GM15510 (cell line): ENCODE data around the gene CYS1.

ENCODE experiments used
- POLR2A ChIP-seq: IDR thresholded peaks from 3 replicates; pipeline ENCODE4 v1.6.1; 2011; ENCODE audit warnings: borderline replicate concordance; ENCODE audit not compliant: insufficient read length; ENCODE audit errors: extremely low read depth

The CYS1 gene

DNA sequence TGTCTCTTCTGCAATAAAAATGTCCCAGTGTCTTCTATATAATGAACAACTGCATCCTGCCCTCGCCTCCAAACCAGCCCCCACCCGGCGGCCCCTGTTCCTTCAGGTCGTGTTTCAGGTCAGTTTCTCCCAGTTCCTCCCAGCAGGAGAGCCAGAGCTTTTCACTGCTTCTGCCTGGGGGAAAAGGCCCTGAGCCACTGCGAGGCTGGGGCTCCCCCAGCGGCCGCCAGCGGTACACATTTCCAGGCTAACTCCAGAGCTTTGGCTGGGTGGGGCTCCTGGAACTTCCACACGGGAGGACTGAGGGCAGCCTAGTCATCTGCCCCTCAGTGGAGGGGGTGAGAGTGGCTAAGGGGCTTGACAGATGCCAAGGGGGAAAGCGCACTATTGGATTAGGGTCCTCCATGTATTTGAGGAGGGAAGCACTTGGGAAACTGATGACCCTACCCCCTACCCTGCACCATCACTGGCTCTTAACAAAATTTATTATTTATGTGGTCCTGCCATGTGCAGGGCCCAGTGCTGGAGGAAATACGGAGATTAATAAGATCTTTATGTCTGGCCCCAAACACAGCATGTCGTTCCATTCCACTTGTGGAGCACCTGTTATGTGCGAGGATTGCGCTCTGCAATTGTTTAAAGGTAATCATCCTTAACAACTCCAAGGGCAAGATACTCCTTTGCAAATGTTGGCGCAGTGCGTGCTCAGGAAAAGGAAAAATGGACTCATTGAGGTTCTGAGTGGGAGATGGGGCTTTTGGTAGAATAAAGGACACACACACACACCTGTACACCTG, 17.3 kb upstream of the CYS1 start:
- no peak for TF ChIP-seq POLR2A

DNA sequence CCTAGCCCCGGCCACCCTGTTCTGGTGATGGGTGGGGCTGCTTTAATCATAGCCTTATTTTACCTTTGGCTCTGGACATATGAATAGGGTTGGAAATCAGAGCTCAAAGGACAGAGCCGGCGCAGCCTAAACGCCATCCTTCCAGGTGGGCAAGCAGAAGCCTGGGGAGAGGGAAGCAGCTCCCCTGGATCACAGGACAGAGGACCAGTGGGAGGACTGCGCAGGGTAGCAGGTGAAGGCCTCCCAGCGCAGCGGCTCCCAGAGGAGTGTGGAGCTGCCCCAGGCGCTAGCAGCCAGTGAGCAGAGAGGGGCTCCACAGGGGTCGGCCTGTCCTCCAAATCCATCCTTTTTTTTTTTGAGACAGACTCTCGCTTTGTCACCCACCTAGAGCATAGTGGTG, 16.4 kb upstream of the CYS1 start:
- no peak for TF ChIP-seq POLR2A

DNA sequence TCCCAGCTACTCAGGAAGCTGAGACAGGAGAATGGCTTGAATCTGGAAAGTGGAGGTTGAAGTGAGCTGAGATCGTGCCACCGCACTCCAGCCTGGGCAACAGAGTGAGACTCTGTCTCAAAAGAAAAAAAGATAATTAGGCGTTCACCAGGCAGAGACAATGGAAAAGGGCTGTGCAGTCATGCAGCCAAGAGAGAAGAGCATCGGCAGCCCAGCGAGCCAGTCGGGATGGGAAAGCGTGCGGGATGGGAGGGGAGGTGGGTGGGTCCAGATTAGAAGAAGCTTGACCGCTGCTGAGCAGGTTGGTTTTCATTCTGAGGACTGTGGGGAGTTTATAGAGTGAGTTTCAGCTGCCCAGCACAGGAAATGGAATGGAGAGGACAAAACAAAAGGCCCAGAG, 15.0 kb upstream of the CYS1 start:
- no peak for TF ChIP-seq POLR2A

DNA sequence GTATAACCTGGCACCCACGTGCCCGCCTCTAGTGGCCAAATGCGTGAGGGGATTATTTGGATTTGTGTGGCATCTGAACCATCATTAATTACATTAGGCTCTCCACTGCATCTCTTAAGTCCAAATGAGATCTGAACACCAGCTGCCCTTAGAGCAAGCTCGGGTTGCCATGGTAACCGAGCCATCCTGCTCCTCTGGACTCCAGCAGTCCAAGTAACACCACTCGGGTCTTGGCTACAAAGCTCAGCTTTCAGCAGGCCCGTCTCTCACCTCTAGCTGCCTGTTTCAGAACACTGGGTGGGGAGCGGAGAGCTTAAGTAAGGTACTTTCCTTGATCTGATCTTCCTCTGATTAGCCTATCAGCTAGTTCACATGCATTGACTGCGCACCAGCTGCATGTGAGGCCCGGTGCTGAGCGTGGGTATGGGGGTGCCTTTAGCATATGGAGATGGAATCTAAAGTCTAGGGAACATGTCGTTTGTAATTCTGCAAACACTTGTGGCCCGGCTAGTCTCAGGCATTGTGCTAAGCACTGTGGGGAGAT, 14.1 kb upstream of the CYS1 start:
- TF ChIP-seq POLR2A = no peak

DNA sequence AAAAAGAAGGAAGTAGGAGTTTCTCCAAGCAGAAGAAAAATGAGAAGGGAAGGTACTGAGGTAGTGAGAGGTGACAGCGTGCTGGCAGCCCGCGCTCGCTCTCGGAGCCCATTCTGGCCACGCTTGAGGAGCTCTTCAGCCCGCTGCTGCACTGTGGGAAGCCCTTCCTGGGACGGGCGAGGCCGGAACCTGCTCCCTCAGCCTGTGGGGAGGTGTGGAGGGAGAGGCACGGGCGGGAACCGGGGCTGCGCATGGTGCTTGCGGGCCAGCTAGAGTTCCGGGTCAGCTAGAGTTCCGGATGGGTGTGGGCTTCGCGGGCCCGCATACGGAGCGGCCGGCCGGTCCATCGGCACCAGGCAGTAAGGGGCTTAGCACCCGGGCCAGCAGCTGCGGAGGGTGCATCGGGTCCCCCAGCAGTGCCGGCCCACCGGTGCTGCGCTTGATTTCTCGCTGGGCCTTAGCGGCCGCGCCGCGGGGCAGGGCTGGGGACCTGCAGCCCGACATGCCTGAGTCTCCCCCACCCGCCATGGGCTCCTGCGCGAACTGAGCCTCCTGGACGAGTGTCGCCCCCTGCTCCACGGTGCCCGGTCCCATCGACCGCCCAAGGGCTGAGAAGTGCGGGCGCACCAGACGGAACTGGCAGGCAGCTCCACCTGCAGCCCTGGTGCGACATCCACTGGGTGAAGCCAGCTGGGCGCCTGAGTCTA, 11.1 kb upstream of the CYS1 start:
- no peak for TF ChIP-seq POLR2A

DNA sequence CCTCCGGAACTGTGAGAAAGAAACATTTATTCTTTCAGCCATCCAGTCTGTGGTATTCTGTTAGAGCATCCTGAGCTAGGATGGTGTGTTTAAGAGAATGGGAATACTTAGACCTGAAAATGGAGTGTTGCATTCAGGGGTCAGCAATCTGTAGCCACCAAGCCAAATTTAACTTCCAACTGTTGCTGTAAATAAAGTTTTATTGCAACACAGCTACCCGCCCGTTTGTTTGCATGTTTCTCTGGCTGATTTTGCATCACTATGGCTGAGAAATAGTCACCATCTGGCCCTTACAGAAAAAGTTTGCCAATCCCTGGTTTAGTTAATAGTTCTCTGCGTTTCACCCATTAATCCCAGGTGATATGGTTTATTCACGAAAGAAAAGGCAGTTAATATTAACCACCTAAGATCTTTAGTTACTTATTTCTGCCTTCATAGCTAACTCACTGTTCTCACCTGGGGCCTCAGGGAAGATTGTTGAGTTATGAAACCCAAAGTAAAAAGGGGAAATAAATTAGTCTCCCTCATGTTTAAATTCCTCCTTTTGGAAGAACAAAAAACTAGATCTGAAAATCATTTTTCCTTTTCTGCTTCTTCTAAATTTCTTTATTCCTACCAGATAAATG, 9.5 kb upstream of the CYS1 start:
- no peak for TF ChIP-seq POLR2A

DNA sequence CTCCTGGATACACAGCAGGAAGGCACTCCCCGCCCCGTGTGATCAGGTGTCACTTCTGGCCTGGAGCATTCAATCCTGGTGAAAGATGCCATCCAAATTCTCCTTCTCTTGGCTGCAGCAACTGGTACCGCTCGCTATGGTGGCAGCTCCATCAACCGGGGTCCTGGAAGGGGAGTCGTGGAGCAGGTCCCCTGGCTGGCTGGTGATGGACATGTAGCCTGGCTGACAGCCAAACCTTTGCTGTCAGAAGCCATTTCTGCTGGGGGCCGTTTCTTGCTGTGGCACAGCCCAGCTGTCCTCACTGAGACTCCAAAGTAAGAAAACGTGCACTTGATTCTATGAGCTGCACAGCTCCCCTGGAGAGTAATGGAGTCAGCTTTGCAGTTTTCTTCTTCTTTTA, 7.1 kb upstream of the CYS1 start:
- TF ChIP-seq POLR2A = no peak

DNA sequence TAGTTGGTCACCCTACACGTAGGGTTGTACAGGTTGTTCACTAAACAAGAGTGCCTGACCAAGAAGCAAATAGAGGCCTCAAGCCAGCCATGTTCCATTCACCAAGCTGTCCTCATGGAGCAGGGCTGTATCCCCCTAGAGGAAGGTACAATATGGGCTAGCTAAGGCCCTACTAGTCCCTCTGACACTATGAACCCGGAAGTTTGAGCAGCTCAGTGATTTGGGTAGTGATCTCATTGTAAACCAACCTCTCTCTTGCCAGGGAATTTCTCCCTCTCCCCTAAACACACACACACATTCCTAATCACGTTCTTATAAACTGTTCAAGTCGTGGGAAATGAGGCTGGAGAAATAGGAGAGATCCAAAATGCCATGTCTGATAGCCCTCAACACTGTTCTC, 6.7 kb upstream of the CYS1 start:
- TF ChIP-seq POLR2A = no peak

DNA sequence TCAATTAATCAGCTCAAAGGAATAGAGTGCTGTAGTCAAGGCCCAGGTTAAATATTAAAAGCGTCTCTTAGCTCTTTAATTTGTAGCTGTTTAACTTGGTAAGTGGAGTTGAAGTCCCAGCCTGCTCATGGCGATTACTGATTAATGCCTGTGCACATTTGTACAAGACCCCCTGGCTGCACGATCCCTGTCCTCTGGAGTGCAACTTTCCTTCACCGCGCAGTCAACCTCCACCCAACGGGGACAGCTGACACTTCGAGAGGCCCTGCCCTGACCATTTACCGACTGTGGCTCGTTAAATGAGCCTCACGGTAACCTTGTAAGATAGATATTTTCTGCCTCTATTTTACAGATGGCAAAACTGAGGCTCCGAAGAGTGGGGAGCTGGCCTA, 5.5 kb upstream of the CYS1 start:
- TF ChIP-seq POLR2A = no peak

DNA sequence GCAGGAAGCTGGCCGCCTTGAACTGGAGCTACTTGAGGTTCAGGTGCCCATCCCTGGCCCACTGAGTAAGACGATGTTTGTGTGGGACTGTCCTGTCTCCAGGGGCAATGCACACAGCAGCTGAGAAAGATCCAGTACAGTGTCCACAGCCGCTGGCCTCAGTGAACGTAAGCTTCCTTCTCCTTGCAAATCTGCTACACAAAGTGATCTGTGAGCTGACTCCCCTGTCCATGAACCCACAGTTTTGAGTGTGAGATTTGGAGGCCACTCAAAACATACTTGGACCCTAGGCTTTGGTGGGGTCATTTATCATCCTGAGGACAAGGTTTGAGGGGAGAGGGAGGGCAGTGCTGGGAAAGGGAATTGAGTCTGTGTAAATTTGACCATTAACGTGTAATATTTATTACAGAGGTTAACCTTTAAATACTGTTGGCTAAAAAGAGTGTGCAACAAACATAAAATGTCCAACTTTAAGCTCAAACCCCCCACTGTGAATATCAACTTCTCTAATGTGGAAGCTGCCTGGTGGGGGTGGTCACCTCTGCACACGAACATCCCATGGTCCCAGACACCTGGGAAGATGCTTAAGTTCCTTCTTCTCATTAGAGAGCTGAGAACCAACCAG, 4.9 kb upstream of the CYS1 start:
- TF ChIP-seq POLR2A = no peak

DNA sequence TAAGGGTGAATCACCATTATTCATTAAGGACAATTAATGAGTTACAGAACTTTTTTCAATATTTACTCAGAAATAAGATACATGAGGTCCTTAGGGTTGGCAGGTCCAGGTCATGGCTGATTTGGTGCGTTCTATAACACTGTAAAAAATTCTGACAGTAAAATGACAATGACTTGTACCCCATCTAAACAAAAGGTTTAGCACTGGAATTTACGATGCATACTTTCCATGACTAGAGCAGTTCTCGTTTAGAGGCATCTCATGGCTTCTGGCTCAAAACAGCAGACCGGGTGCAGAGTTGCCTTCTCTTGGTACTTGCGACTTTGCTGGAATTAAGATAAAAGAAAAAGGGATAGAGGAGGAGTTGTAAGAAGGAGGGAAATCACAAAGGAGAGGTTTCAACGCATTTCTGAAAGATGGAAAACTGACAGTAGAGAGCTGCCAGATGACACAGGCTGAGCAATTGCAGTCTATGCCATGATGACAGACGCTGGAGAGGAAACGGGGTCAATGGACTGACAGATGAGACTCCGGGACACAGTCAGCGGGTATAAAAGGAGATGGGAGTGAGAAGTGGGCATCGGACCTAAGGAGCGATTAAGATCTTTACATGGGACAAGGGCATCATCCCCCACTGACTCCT, 4.1 kb upstream of the CYS1 start:
- no peak for TF ChIP-seq POLR2A

DNA sequence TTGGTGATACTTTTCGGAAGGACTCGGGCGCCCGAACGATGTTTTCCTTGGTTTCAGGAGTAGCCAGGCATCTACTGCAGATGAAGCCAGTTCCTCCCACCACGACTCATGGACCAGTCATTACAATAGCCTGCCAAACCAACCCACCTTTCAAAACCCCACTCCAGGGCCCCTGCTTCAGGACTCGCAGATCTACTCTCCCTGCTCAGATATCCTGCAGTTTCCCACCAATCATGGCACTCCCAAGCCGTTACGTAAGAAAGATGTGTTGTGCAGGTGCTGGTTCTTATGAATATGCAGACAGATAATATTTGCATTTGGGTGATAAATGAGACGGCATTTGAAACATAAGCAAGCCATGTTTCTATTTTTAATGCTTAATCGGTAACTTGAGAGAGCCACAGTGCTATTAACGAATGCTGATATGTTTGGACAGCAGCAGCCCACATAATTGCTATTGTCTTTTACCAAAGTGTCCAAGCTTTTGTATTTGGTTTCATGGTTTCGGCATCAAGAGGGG, 3.5 kb upstream of the CYS1 start:
- TF ChIP-seq POLR2A = no peak

DNA sequence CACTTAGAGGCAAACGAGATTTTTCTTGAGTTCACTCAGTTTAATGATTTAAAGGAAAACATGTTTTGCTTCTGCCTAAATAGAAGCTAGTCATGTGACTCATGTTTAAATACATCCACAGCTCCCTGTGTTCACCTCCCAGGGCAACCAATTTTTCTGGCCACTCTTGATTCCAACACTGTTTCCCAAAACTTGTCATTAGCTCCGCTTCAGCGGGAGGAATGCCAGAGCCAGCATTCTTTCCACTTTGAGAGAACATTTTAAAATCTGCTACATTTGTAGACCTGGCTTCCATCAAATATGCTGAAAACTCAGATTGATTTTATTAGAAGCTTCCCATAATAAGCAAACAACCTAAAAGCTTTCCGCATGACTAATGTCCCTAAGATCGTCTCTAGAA, 2.8 kb upstream of the CYS1 start:
- no peak for TF ChIP-seq POLR2A

DNA sequence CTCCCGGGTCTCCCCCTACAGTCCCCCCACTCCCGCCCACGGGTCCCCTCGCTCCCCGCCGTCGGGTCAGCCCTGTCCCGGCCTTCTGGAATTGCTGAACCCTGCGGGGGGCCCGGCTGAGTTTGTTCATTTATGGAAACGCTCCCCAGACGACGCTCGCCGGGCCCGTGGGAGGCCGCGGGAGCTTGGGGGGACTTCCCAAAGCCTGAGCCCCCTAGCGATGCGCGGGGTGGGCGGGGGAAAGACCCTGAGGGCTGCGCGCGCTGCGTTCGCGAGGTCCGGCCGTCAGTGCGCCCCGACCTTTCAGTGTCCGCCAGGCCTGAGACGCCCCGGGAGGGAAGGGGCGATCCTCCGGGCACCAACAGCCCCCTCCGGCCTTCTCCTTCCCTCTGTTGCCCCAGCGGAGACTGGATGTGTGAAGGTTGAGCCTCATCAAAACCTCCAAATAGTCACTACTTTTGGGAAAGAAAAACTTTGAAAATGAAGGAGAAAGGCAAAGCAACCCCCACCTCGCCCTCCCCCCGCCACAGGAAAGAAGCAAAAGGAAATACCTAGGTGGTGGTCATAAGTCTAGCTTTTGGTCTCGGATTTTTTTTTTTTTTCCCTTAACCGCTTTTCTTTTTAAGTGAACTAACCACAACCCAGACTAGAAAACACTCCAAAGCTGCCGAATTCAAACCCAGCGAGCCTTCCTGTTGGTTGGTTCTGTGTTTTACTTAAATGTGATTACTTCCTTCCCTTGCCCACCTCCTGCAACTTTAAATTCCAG, 509 bp upstream of the CYS1 start:
- TF ChIP-seq POLR2A = peak; percentile 20

DNA sequence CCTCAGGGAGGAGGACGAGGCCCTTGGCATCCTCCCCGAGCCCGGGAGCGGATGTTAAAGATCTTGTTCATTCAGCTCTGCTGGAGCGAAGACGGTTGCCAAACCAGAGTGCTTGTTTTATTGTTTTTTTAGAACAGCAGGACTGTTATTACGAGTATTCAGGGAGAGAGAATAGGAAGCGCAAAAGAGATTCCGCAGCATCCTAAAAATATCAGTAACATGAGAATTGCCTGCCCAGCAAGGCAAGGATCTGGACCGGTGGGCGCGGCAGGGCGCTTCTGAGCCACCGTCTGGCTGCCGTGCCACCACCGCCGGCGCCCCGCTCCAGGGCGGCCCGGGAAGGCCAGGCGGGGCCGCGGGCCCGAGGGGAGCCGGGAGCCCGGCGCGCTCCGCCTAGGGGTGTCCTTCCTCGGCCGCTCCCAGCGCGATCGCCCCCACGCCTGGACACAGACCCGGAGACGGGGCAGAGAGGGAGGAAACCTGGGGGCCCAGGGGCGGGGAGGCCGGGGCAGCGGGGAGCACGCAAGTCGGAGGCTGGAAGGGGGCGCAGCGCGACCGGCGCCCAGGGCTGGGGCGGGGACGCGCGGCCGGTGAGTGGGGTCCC, 843 bp downstream of the CYS1 start:
- no peak for TF ChIP-seq POLR2A
